Astrocyte (in vitro differentiated cells and primary cell): ENCODE measurements around the gene COL9A2. TPM values are rescaled to one million over a fixed set of nuclear protein-coding genes. Genes with fewer than 3 reads are reported as not detected.

ENCODE experiments used
- DNase-seq: peaks from one replicate; pipeline ENCODE4 v3.0.0-alpha.2; 2010; ENCODE audit warnings: low read depth
- FAIRE-seq: peaks from 2 replicates; lab custom pipeline; 2011; peaks lifted over from hg19 to GRCh38; lab: Jason Lieb, UNC
- H2AFZ ChIP-seq: 2 replicates; pipeline ENCODE4 v1.6.0; 2012; ENCODE audit warnings: low read depth, low read length, inconsistent platforms
- H3K27ac ChIP-seq: 2 replicates; pipeline ENCODE4 v1.5.1; 2011; ENCODE audit warnings: low read depth, low read length, inconsistent platforms
- H3K27me3 ChIP-seq: 2 replicates; pipeline ENCODE4 v1.6.0; 2011; ENCODE audit warnings: low read length, inconsistent platforms; ENCODE audit not compliant: insufficient read depth
- H3K36me3 ChIP-seq: 2 replicates; pipeline ENCODE4 v1.5.1; 2011; ENCODE audit warnings: low read length, inconsistent platforms; ENCODE audit not compliant: insufficient read depth
- H3K4me1 ChIP-seq: 2 replicates; pipeline ENCODE4 v1.5.1; 2011; ENCODE audit warnings: low read length, inconsistent platforms; ENCODE audit not compliant: insufficient read depth
- H3K4me2 ChIP-seq: 2 replicates; pipeline ENCODE4 v1.6.0; 2012; ENCODE audit warnings: low read length, inconsistent platforms
- H3K4me3 ChIP-seq: 2 replicates; pipeline ENCODE4 v1.5.1; 2011; ENCODE audit warnings: low read depth, mild to moderate bottlenecking, low read length, inconsistent platforms; ENCODE audit not compliant: insufficient read depth
- H3K79me2 ChIP-seq: 2 replicates; pipeline ENCODE4 v1.6.0; 2012; ENCODE audit warnings: mild to moderate bottlenecking, low read length, inconsistent platforms; ENCODE audit not compliant: insufficient read depth
- H3K9ac ChIP-seq: 2 replicates; pipeline ENCODE4 v1.6.0; 2012; ENCODE audit warnings: mild to moderate bottlenecking, low read length, inconsistent platforms
- H3K9me3 ChIP-seq: 2 replicates; pipeline ENCODE4 v1.5.1; 2012; ENCODE audit warnings: low read depth, mild to moderate bottlenecking, low read length, inconsistent platforms; ENCODE audit not compliant: insufficient read depth
- H4K20me1 ChIP-seq: 2 replicates; pipeline ENCODE4 v1.6.0; 2012; ENCODE audit warnings: low read length, inconsistent platforms; ENCODE audit not compliant: insufficient read depth
- H3K27ac Mint-ChIP-seq: one replicate; pipeline ENCODE4 v1.8.0; 2021; ENCODE audit warnings: mild to moderate bottlenecking, mixed read lengths; ENCODE audit not compliant: unreplicated experiment
- H3K27me3 Mint-ChIP-seq: one replicate; pipeline ENCODE4 v1.8.0; 2021; ENCODE audit warnings: low read depth, mixed read lengths; ENCODE audit not compliant: unreplicated experiment
- H3K36me3 Mint-ChIP-seq: one replicate; pipeline ENCODE4 v1.8.0; 2021; ENCODE audit warnings: low read depth, mixed read lengths; ENCODE audit not compliant: unreplicated experiment
- H3K4me1 Mint-ChIP-seq: one replicate; pipeline ENCODE4 v1.8.0; 2021; ENCODE audit warnings: low read depth, mixed read lengths; ENCODE audit not compliant: unreplicated experiment
- H3K4me3 Mint-ChIP-seq: one replicate; pipeline ENCODE4 v1.8.0; 2021; ENCODE audit warnings: mild to moderate bottlenecking, moderate library complexity, mixed read lengths; ENCODE audit not compliant: unreplicated experiment
- H3K9me3 Mint-ChIP-seq: one replicate; pipeline ENCODE4 v1.8.0; 2021; ENCODE audit warnings: mild to moderate bottlenecking, mixed read lengths; ENCODE audit not compliant: unreplicated experiment
- CTCF ChIP-seq: IDR thresholded peaks from 2 replicates; pipeline ENCODE4 v1.5.1; 2011; ENCODE audit warnings: low read depth, mild to moderate bottlenecking, inconsistent platforms, low read length, moderate library complexity; ENCODE audit not compliant: insufficient read depth
- EZH2 ChIP-seq: IDR thresholded peaks from 2 replicates; pipeline ENCODE4 v1.6.1; 2012; ENCODE audit warnings: mild to moderate bottlenecking, low read length, inconsistent platforms; ENCODE audit not compliant: insufficient read depth
- total RNA-seq: library from RNA; stranded (reverse); gene quantifications from 2 replicates; pipeline ENCODE4 v1.2.1, GENCODE V29; 2021

The COL9A2 gene
- total RNA-seq, 1 donor from 2014 or later, result 2.1 TPM

DNA sequence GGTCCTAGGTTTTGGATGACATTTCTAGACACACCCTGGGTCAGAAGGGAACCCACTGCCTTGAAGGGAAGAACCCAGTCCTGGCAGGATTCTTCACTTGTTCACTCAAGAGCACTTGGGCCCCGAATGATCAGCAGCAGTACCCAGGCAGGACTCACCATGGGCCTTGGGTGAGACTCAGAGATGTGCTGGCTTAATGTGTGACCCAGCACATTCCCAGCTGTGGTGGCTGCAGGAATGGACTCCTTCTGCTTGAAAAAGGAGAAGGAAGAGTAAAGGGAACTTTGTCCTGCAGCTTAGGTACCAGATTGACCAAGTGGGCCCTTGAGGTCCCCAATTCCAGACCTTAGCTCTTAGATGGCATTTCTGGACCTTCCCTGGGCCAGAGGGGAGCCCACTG, 44.1 kb upstream of the COL9A2 start:
- no peaks in the 10 kb centered on the region for H3K79me2 ChIP-seq
- no peaks in the 10 kb centered on the region for H3K4me1 ChIP-seq
- Mint-ChIP-seq H3K36me3 (no peaks in the 10 kb centered on the region), H3K27ac (no peak overlapping the region), H3K27me3 (peaks cover 2% of the 10 kb centered on the region), H3K9me3 (peaks cover 24% of the 10 kb centered on the region), H3K4me3 (no peak overlapping the region), H3K4me1 (no peaks in the 10 kb centered on the region)
- no peak overlapping the region for H2AFZ ChIP-seq
- no peak for TF ChIP-seq EZH2
- no peaks in the 10 kb centered on the region for H3K27me3 ChIP-seq
- no peak for DNase-seq
- H3K27ac ChIP-seq, result no peak overlapping the region
- no peaks in the 10 kb centered on the region for H4K20me1 ChIP-seq
- no peaks in the 10 kb centered on the region for H3K36me3 ChIP-seq
- no peak overlapping the region for H3K4me2 ChIP-seq
- no peak overlapping the region for H3K9ac ChIP-seq
- no peak overlapping the region for H3K4me3 ChIP-seq
- no peak for FAIRE-seq
- peaks cover 3% of the 10 kb centered on the region for H3K9me3 ChIP-seq

DNA sequence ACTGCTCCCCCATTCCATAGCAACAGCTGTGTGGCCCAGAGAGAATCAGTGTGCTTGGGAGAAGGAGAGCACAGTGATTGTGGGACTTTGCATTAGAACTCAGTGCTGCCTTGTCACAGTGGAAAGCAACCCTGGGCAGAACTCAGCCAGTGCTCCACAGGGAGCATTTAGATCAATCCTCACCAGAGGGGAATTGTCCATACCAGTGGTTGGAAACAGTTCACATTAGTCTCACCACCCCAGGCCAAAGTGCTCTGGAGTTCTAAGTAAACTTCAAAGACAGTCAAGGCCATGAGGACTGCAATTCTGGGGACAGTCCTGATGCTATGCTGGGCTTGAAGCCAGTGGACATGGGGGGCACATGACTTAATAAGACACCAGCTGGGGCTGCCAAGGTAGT, 43.5 kb upstream of the COL9A2 start:
- H3K27ac ChIP-seq, result no peak overlapping the region
- H3K36me3 ChIP-seq, result no peaks in the 10 kb centered on the region
- no peak for DNase-seq
- Mint-ChIP-seq H3K4me3 (no peak overlapping the region), H3K4me1 (no peaks in the 10 kb centered on the region), H3K27me3 (peaks cover 2% of the 10 kb centered on the region), H3K9me3 (peaks cover 24% of the 10 kb centered on the region), H3K36me3 (no peaks in the 10 kb centered on the region), H3K27ac (no peak overlapping the region)
- H4K20me1 ChIP-seq, result no peaks in the 10 kb centered on the region
- TF ChIP-seq EZH2 (no peak), CTCF (no peak)
- H3K4me3 ChIP-seq, result no peak overlapping the region
- H3K9me3 ChIP-seq, result peaks cover 3% of the 10 kb centered on the region
- no peak for FAIRE-seq
- H2AFZ ChIP-seq, result no peak overlapping the region
- no peak overlapping the region for H3K4me2 ChIP-seq
- no peaks in the 10 kb centered on the region for H3K27me3 ChIP-seq
- H3K4me1 ChIP-seq, result no peaks in the 10 kb centered on the region
- H3K79me2 ChIP-seq, result no peaks in the 10 kb centered on the region
- H3K9ac ChIP-seq, result no peak overlapping the region

DNA sequence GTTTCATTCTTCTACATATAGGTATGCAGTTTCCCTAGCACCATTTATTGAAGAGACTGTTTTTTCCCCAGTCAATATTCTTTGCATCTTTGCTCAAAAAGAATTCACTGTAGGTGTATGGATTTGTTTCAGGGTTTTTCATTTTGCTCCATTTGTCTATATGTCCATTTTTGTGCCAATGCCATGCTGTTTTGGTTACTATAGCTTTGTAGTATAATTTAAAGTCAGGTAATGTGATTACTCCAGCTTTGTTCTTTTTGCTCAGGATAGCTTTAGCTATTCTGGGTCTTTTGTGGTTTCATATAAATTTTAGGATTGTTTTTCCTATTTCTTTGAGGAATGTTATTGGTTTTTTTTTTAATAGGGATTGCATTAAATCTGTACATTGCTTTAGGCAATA, 40.5 kb upstream of the COL9A2 start:
- Mint-ChIP-seq H3K4me3 (no peak overlapping the region), H3K27ac (no peak overlapping the region), H3K27me3 (peaks cover 3% of the 10 kb centered on the region), H3K9me3 (peaks cover 24% of the 10 kb centered on the region), H3K36me3 (no peaks in the 10 kb centered on the region), H3K4me1 (no peaks in the 10 kb centered on the region)
- Histone ChIP-seq H3K79me2 (no peaks in the 10 kb centered on the region), H3K4me3 (no peak overlapping the region), H3K9ac (no peak overlapping the region), H4K20me1 (no peaks in the 10 kb centered on the region), H3K36me3 (no peaks in the 10 kb centered on the region), H3K4me1 (no peaks in the 10 kb centered on the region), H3K9me3 (peaks cover 3% of the 10 kb centered on the region), H3K4me2 (no peak overlapping the region), H2AFZ (no peak overlapping the region), H3K27ac (no peak overlapping the region), H3K27me3 (no peaks in the 10 kb centered on the region)
- DNase-seq (no peak), FAIRE-seq (no peak)
- TF ChIP-seq CTCF, result no peak
- TF ChIP-seq EZH2, result no peak
